CD4-positive, alpha-beta T cell treated with Interleukin-12 subunit alpha and Interleukin-12 subunit beta, for 1 hour (primary cell): ENCODE results near the gene RBPJL.

Experiments
- DNase-seq: peaks from one replicate; pipeline ENCODE4 v3.0.0-alpha.2; 2020

Gene RBPJL, protein sequence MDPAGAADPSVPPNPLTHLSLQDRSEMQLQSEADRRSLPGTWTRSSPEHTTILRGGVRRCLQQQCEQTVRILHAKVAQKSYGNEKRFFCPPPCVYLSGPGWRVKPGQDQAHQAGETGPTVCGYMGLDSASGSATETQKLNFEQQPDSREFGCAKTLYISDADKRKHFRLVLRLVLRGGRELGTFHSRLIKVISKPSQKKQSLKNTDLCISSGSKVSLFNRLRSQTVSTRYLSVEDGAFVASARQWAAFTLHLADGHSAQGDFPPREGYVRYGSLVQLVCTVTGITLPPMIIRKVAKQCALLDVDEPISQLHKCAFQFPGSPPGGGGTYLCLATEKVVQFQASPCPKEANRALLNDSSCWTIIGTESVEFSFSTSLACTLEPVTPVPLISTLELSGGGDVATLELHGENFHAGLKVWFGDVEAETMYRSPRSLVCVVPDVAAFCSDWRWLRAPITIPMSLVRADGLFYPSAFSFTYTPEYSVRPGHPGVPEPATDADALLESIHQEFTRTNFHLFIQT

DNA sequence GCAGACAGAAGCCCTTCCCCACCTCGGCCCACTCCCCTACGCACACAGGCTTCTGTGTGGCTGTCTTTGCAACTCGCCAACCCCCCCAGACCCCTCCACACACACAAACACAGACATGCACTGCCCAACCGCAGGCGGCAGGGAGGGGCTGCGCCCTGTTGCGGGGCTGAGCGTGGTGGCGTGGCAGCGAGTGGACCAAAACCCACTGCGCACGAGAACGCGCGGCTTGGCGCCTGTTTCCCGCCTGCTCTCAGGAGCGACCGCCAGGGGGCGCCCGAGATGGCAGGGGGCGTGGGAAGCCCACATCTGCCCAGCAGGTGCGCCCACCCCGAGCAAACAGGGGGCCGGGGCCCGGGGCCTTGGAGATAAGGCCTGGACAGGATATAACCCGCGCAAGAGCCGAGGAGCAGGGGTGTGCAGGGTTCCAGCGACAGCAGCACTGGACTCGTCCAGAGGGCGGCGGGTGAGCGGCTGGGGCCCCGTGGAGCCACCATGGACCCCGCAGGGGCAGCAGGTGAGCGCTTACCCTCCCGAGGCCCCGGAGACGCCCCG lies at the start of gene RBPJL:
TSS of gene RBPJL (plus strand) at position 410 of the 552 bp plus-strand sequence. CDS start at position 493, 83 bp downstream.
- DNase-seq = peak; percentile 32

DNA sequence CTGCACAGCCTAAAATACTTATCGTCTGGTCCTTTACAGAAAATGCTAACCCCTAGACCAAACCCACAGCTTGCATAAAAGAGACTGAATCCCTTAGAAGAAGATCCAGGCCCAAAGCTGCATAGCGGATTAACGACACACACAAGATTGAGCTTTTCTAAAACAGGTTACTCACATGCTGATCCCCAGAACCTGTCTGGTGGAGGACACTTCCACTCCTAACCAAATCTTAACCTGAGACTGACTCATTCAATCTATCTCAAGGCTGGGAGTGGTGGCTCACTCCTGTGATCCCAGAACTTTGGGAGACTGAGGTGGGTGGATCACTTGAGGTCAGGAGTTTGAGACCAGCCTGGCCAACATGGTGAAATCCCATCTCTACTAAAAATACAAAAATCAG lies 49.5 kb upstream of the RBPJL start:
- no peak for DNase-seq

DNA sequence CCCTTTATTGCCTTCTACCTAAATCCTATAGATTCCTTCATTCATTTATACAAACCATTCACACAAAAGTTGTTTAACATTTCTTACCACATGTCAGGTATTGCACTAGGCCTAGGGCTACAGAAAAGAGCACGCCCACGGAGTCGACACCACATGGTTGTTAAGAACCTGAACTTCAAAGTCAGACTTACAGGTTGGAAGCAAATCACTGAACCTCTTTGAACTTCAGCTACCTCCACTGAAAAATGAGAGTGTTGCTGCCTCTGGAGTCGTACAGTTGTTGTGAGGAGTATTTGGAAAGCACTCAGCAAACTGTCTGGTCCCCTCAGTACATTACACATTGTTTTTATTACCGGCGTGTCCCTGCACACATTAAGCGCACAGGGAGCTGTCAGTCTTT lies 48.9 kb upstream of the RBPJL start:
- no peak for DNase-seq

DNA sequence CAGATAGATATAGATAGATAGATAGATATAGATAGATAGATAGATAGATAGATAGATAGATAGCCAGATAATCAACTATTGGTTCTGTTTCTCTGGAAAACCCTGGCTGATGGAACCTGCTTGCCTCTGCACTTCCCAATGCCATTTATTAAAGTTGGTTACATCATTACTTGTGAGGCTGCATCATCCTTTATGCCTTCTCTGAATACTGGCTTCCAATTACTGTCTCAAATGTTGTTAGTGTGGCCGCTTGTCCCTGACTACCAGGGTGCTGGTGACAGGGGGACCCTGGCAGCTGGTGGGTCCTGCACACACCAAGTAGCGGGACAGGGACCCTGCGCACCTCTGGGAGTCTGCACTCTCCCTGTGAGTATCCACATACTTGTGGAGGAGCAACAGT lies 48.4 kb upstream of the RBPJL start:
- DNase-seq = no peak

DNA sequence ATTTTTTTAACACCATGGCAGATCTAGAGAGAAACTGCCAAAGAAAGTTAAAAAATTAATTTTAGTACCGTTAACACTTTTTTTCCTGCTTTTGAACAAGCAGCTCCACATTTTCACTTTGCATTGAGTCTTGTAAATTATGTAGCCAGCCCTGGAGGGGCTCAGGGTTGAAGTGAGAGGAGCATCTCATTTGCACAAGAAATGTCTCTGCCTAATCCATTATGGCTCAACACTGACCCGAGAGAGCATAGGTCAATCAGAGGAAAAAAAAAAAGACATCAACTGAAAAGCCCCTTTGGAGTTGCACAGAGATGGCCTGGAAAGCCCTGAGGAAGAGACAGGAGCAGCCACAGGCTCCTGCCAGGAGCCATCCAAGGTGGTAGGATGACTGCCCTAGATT lies 48.0 kb upstream of the RBPJL start:
- DNase-seq = no peak

DNA sequence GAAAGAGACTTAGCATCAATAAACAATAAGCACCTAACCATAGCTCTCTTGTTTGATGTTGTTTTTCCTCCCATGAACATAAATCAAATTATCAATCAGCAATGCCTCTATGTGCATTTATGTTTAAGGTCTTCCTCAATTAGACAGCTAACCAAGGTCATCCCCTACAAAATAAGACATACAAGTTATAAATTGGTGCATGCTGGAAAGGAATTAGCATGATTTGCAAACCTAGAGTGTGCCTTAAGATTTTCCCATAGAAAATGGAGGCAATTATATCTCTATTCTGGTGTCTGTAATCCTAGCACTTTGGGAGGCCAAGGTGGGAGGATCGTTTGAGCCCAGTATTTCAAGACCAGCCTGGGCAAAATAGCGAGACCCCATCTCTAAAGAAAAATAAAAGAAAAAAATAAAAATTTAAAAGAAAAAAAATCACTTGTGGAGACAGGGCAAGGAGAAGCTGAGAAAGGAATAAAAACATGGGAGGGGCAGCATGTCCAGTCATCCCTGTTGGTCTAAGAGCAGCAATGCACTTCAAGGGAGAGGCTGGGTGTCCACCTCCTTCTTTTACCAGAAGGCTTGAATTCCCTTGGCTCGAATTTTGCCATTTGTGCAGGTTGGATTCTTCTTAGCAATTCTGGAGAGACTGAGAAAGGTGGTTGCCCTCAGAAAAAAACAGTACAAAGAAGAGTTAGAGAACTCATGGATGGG lies 42.9 kb upstream of the RBPJL start:
- DNase-seq = no peak

DNA sequence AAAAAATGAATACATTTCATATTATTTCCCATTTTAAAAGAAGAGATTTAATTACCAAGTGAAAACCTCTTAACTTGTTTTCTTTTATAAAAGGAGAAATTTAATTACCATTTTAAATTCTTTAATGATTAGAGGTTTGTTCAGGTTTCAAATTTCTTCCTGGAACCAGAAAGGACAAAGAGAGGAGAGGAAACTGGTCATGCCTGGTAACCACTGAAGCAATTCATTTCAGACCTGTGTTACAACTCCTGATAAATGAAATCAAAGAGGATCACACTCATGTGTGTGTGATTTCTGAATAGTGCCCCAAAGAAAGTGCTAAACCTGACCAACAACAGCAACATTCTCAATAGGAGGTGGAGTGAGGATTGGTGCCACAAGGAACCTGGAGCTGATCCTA lies 39.7 kb upstream of the RBPJL start:
- DNase-seq = no peak

DNA sequence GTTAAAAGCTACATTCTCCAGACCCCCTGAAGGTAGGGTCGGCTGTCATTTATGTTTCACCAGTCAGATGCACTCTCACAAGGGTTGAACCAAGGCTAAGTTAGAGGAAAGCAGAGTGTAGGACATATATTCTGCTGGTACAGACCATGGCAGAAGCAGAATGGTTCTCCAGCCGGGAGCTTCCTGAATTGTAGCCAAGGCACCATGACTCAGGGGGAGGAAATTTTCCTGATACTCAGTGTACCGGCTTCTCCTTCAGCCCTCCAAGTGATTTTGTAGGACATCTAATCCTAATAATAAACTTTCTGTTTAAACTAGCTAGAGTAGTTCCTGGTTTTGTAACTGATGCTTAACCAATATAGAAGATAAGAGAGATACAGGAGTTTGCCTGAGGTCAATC lies 38.1 kb upstream of the RBPJL start:
- DNase-seq = no peak

DNA sequence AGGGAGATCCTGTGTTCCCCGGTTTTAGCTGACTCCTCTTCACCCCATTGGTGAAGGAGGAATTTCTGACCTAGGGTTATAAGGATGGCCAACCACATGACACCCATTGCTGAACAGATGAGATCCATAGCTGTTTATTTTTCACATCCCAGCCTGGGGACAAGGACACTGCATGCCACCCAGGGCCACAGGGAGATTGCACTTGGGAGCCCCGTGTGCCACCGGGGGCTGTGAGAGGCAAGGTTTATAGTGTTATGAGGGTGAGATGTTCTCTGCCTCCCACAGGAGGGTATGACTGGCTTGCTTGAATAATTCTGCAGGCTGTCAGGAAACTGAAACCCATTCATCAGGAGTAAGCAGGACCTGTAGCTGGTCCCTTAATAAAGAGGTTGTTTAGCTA lies 37.6 kb upstream of the RBPJL start:
- DNase-seq = no peak

DNA sequence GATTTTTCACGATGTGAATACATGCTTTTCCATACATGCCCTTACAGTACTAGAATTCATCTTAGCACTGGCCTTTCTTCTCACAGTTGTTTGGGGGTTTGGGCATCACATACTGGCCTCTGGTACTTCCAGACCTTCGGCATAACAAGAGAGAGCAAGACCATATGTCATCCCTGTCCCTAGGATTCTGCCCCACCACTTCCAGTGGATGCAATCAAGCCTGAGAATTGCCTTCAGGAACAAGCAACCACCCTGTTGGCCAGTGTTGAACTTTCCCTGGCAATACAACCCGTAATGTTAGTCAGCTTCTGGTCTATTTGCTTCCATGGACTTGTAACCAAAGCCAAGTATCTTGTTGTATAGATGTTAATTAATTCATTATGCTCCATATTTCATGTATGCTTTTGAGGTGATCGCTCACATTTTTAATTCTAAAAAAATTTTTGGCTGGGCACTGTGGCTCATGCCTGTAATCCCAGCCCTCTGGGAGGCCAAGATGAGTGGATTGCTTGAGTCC lies 36.8 kb upstream of the RBPJL start:
- DNase-seq = no peak

DNA sequence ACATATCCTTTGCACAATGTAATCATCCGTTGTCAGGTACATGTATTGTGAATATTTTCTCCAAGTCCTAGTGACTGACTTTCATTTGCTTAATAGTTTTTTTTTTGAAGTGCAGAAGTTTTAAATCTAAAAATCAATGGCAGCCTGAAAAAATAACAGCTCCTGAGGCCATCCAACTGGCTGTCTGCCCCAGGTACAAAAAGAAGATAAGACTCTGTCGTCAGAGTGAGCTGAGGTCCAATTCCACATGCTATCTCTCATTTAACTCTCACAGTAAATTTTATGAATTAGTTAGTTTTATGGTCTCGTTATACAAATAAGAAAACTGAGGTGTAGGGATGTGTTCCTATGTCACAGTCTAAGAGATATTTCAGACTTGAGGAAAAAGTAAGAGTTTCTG lies 31.3 kb upstream of the RBPJL start:
- no peak for DNase-seq

DNA sequence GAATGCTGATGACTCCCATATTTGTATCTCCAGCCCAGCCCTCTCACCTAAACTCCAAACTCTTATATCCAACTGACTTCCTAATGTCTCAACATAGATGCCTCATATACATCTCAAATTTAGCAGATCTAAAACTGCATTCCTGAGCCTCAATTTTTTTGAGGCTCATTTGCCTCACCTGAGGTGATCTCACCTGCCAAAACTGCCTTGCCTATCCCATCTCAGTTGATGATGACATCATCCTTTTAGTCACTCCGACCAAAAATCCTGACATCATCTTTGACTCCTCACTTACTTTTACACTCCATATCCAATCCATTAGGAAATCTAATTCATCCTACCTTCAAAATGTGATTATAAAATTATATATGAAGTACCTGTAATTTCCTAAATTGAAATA lies 26.6 kb upstream of the RBPJL start:
- DNase-seq = no peak

DNA sequence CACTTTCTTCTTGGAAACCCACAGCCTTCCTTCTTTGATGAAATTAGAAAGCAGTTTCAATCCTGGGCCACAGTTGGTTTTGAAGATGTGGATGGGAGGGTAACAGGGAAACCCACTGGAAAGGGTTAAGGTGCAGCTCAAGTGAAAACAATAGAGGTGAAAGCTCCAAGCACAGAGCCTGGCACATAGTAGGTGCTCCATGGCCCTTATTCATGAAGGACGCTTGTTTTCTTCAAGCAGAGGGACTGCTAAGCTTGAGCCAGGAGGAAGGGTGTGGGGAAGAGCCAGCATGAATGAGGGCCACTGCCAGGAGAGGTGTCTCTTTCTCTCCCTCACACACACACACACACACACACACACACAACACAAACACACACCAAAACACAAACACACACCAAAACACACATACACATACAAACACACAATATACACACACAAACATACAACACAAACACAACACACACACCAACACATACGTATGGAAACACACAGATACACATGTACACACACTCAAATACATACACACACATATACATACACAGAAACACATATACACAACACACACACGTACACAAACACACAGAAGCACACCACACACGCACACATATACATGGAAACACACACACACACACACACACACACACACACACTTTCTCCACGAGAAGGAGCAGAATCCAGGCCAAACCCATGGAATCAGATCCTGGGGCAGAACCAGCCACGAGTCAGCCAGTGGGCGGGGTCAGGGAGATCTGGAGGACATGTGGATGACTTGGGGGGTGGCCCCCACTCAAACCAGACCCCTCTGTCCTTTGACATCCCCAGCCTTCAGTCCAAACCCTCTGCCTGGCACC lies 23.7 kb upstream of the RBPJL start:
- DNase-seq = no peak

DNA sequence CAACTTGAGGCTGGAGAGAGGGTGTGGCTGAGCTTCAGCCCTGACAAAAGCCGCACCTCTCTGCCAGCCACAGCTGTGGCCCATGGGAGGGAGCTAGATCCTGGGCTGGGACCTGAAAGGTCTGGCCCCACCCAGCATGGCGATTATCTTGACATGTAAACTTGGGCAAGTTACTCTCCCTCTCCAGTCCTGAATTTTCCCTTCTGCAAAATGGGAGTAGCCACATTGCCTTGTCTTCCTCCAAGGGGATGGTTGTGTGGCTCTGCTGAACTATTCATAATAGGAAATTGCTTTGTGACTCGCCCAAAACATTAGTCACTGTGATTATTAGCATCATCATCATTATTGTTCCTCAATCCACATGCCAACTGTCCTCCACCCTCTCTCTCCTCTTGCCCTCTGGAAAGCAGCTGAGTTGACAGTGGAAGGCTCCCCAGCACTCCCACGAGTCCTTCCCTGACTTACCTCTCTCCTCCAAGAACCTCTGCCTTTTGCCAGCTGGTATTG lies 23.0 kb upstream of the RBPJL start:
- no peak for DNase-seq

DNA sequence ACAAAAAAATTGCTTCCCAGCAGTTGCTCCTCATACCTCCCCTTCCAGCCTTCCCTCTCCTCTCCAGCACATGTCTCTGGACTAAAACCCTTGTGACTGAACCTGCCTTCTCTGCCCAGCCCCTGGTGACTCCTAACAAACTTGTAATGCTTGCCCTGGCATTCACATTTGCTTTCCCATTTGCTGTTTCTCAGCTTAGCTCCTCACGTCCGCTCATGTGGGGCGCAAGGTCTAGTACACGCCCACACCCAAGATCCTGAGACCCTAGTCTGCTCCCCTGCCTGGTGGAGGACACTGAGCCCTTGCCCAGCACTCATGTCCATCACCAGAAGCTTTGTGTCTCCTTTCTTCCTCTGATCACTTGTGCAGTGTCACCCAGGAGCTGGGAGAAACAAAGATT lies 18.3 kb upstream of the RBPJL start:
- no peak for DNase-seq

DNA sequence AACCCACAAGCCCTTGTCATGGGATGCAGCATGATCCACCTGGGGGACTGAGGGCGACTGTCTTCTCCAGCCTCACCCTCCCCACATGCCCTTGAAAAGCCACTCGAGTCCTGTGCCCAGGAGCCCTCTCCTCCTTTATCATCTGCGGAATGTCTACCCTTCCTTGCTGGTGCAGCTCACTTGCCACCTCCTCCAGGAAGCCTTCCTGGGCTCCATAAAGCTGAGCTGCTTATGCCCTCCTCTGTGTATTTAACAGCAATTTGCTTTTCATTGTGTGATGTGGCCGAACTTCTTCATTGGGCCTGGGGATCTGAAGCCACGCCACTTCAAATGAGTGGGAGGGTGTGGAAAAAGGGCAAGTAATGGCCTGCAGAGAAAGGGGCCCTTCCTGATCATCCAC lies 17.8 kb upstream of the RBPJL start:
- no peak for DNase-seq

DNA sequence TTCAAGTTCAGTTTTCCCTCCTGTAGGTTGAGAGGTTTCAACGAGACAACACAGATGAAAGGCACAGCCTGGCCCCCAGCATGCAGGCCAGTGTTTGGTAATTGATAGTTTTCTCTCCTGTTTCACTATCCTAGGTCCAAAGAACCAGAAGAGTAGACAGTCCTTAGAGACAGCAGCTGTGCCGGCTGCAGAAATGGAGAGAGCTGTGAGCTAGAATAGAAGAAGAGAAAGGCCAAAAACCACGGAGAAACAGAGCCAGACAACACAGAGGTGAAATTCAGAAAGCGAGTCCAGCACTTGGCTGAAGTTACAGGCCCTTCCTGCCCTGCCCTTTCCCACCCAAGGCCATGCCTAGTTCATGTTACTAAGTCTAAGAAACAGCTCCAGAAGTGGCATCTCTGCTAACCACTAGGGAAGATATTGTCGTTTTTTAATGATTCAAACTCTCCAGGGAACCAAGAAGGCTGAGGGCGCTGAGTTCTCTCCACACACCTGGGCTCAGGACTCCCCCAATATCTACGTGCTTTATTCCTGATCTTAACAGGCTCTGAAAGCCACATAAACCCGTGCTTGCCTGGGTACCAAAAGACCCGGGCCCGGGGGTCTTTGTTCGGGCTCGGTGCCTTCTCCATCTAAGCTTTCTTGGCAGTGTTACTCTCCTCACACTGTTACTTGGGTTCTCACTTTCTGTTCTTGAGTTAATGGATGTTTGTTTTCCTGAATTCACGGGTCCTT lies 16.5 kb upstream of the RBPJL start:
- no peak for DNase-seq

DNA sequence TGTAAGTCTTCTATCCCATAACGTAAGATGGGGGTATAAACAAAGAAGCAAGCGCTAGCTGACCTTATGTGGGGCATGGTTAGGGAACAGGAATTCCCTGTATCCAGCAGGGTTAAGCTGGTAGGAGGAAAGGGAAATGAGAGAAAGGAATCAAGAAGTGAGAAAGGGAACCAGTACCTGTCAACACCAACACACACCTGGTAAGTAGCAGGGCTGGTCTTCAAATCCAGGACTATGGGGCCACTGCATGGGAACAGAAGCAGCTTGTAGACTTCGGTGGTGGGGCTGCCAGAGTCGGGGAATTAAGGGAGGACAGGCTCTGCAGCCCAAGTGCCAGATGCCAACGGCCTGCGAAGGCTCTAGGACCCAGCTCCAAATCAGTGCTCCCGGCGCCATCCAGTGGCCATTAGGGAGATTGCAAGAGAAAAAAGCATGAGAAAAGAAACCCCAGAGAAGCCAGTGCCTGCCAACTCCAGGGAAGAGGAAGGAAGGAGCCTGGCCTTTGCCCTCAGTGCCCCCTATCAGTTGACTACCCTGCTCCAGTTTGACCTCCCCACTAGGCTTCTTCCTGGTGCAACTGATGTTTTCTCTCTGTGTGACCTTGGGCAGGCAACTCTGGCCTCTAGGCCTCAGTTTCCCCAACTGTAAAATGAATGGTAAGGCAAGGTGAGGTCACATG lies 15.8 kb upstream of the RBPJL start:
- DNase-seq = peak; percentile 69

DNA sequence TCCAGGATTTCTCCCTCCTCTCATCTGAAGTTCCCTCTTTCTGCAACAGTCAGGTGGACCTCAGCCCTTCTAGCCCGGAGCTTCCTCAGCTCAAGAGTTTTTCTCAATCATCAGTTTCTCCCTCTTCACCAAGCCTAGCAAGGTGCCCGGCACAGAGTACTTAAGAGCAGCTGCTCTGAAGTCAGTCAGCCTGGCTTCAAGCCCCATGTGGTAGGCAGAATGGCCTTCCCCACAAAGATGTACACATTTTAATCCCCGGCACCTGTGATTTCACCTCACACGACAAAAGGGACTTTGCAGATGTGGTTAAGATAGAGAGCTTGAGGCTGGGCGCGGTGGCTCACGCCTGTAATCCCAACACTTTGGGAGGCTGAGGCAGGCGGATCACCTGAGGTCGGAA lies 15.1 kb upstream of the RBPJL start:
- DNase-seq = no peak

DNA sequence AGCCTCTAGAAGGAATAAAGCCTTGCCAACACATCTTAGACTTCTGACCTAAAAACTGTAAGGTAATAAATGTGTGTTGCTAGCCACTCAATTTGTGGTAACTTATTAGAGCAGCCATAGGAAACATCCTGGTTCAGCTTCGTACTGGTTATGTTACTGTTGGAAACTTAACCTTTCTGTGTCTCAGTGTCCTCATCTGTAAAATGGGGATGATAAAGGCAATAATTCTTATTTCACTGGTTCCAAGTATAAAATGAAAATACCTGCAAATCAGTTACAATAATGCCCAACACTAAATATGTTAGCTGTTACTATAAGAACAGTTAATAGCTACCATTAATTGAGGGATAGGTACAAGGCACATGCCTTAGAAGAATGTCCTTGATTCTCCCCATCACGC lies 14.3 kb upstream of the RBPJL start:
- DNase-seq = no peak
